Panc1 (cell line): Measurements from ENCODE around the gene ACTR3C. TPM values are rescaled to one million over a fixed set of nuclear protein-coding genes. Genes with fewer than 3 reads are reported as not detected.

ENCODE experiments used
- ATAC-seq: fragments of 200-7000 bp; cut with Tn5 transposase; 2 replicates; pipeline ENCODE4 v1.9.1; 2020; ENCODE audit warnings: mild to moderate bottlenecking, moderate library complexity
- BruUV-seq: library from RNA; stranded (reverse); fragments of 400-500 nt; replicated peaks from 2 replicates; lab custom pipeline; 2021; lab: Mats Ljungman, UMichigan
- CTCF ChIA-PET: fragments of 300-600 bp; sonication (Branson Sonifier 250); formaldehyde crosslinking; loops from one replicate; lab custom pipeline; 2022; ENCODE audit warnings: antibody characterized with exemption; lab: Charles Lee
- POLR2A ChIA-PET: fragments of 300-600 bp; sonication (Branson Sonifier 250); formaldehyde crosslinking; loops from one replicate; lab custom pipeline; 2022; ENCODE audit warnings: antibody characterized with exemption; lab: Charles Lee
- DNase-seq: peaks from one replicate; pipeline ENCODE4 v3.0.0-alpha.2; 2010; ENCODE audit warnings: low read depth, low spot score
- H3K27ac ChIP-seq: 2 replicates; pipeline ENCODE4 v1.5.1; 2011; ENCODE audit warnings: mild to moderate bottlenecking, low read length, inconsistent platforms
- H3K27me3 ChIP-seq: fragments of 200-500 bp; sonication (Bioruptor generic); 2 replicates; pipeline ENCODE4 v1.6.0; 2014; ENCODE audit warnings: low read length, inconsistent platforms; ENCODE audit not compliant: control insufficient read depth, insufficient read depth
- H3K36me3 ChIP-seq: fragments of 200-500 bp; sonication (Bioruptor generic); 2 replicates; pipeline ENCODE4 v1.5.1; 2014; ENCODE audit warnings: inconsistent platforms, mild to moderate bottlenecking, low read length, moderate library complexity; ENCODE audit not compliant: control insufficient read depth, insufficient read depth
- H3K4me1 ChIP-seq: 2 replicates; pipeline ENCODE4 v1.5.1; 2011; ENCODE audit warnings: inconsistent platforms, mild to moderate bottlenecking, low read length, moderate library complexity; ENCODE audit not compliant: control insufficient read depth, insufficient read depth
- H3K4me3 ChIP-seq, 2 experiments: 2 replicates each; pipeline ENCODE4 v1.5.1; 2011 to 2012; ENCODE audit warnings: low read depth in 2 of 2, low read length in 2 of 2, mild to moderate bottlenecking in 2 of 2, inconsistent platforms in 1 of 2, moderate library complexity in 1 of 2
- H3K9me3 ChIP-seq: fragments of 200-500 bp; sonication (Bioruptor generic); 2 replicates; pipeline ENCODE4 v1.5.1; 2014; ENCODE audit warnings: low read depth, mild to moderate bottlenecking, inconsistent platforms, low read length, moderate library complexity; ENCODE audit not compliant: control insufficient read depth, insufficient read depth
- CTCF ChIP-seq: fragments of 450-650 bp; IDR thresholded peaks from 2 replicates; pipeline ENCODE4 v1.5.1; 2017; ENCODE audit warnings: mild to moderate bottlenecking
- POLR2AphosphoS5 ChIP-seq: IDR thresholded peaks from 2 replicates; pipeline ENCODE4 v1.6.1; 2012; ENCODE audit warnings: mild to moderate bottlenecking, low read depth, low read length, moderate library complexity
- REST ChIP-seq, 2 experiments: IDR thresholded peaks; 2 replicates each; pipeline ENCODE4 v1.6.1; 2011 to 2012; ENCODE audit warnings: low read depth in 2 of 2, control low read depth in 1 of 2, low read length in 1 of 2, mild to moderate bottlenecking in 1 of 2, moderate library complexity in 1 of 2; ENCODE audit not compliant: insufficient read depth in 1 of 2
- SIN3A ChIP-seq: IDR thresholded peaks from 2 replicates; pipeline ENCODE4 v1.6.1; 2012; ENCODE audit warnings: low read depth, mild to moderate bottlenecking, low read length, moderate library complexity, borderline replicate concordance; ENCODE audit not compliant: insufficient read depth
- TCF7L2 ChIP-seq: IDR thresholded peaks from 2 replicates; pipeline ENCODE4 v1.6.1; 2011; ENCODE audit warnings: mild to moderate bottlenecking, low read depth, low read length, inconsistent platforms
- in situ Hi-C: cut with HindIII; loops from 2 replicates; pipeline ENCODE4 v1.10.0; 2016; ENCODE audit warnings: low sequenced_read_pairs, low pct_unique_long_range_greater_than_20kb
- intact Hi-C: fragments of 100-400 bp; cut with micrococcal nuclease; formaldehyde crosslinking; loops from one replicate; pipeline ENCODE4 v1.10.0; 2022; ENCODE audit not compliant: unreplicated experiment
- total RNA-seq: library from RNA; stranded (reverse); gene quantifications from one replicate; pipeline ENCODE4 v1.2.1, GENCODE V29; 2021; ENCODE audit not compliant: unreplicated experiment

ACTR3C gene
- total RNA-seq, 1 experiment from 2014 or later = 6.5 TPM

- ChIA-PET POLR2A (interaction anchor here (0.6 kb wide), 1 partner anchor 1771 kb away, joined by 4 read pairs; no protein-coding TSS in a partner anchor), CTCF (no interaction called here)
- DNase-seq (no peak), ATAC-seq (no peak)
- H3K36me3 ChIP-seq = no peaks in the 10 kb centered on the region
- peaks cover 13% of the 10 kb centered on the region for H3K4me1 ChIP-seq
- no peaks in the 10 kb centered on the region for H3K9me3 ChIP-seq
- TF ChIP-seq POLR2AphosphoS5 (no peak), REST (IDR thresholded peaks at IDR 0.05; ENCODE audit: insufficient read depth in 1 of 2, low read depth in 2 of 2, low read length in 1 of 2) (no peak), SIN3A (no peak)
- H3K27me3 ChIP-seq = no peaks in the 10 kb centered on the region
- H3K4me3 ChIP-seq = no peak overlapping the region
- no peak overlapping the region for H3K27ac ChIP-seq
- intact Hi-C loops (no loop called here), in situ Hi-C loops (no loop called here)
- no TSS peak for BruUV-seq
Observed at GRCh38 chr7:150327308-150327707, 4.0 kb upstream of the ACTR3C start.

- ATAC-seq = no peak
- H3K27ac ChIP-seq = no peak overlapping the region
- POLR2A ChIA-PET = interaction anchor here (0.7 kb wide), 1 partner anchor 75 kb away, joined by 16 read pairs; no protein-coding TSS in a partner anchor
- in situ Hi-C loops = no loop called here
- H3K4me1 ChIP-seq = peaks cover 18% of the 10 kb centered on the region
- no peak for DNase-seq
- intact Hi-C loops = no loop called here
- H3K9me3 ChIP-seq = no peaks in the 10 kb centered on the region
- no peak overlapping the region for H3K4me3 ChIP-seq
- TF ChIP-seq REST (IDR thresholded peaks at IDR 0.05; ENCODE audit: insufficient read depth in 1 of 2, low read depth in 2 of 2, low read length in 1 of 2) (no peak), TCF7L2 (no peak), POLR2AphosphoS5 (no peak), CTCF (no peak), SIN3A (no peak)
- no peaks in the 10 kb centered on the region for H3K27me3 ChIP-seq
- CTCF ChIA-PET = no interaction called here
- no peaks in the 10 kb centered on the region for H3K36me3 ChIP-seq
- no TSS peak for BruUV-seq
Observed at GRCh38 chr7:150326657-150327268, 3.4 kb upstream of the ACTR3C start.
